Islet of Langerhans (tissue), 1 donor: ENCODE measurements around the gene CCDC122.

Experiments used
- FAIRE-seq: peaks from one replicate; lab custom pipeline; 2011; peaks lifted over from hg19 to GRCh38; lab: Jason Lieb, UNC

Gene CCDC122

GRCh38 chr13:43800828-43801227 is 78.7 kb downstream of the CCDC122 start:
- no peak for FAIRE-seq

DNA sequence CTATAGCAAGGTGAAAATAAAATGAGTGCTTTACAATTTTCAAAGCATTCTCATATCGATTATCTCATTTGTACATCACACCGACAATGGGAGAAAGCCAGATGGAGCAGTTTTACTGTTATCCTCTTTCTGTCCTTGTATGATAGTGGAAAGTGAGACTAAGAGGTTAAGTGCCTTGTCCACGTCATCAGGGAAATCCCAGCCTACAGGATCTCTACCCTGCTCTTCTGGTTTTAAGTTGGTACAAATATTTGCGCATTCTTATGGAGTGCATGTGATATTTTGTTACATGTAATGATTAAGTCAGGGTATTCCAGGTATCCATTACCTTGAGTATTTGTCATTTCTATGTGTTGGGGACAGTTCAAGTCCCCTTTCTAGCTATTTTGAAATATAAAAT is 80.3 kb downstream of the CCDC122 start:
- FAIRE-seq, result no peak

DNA sequence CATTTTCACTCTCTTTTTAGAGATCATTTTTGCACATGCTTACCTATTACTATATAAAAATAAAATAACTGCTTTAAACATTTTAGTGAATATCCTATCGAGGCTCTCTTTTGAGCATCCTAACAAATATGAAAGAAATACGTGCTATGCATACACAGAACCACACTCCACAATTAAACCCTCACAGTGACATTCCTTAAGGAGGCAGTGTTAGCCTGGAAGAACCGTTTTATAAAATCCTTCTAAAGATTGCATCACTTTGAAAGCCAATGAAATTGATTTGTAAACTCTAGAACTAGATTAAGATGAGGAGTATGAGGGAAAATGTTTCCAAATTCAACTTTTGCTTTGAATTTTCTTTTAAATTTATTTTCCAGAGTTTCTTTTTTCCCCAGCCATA is 81.7 kb downstream of the CCDC122 start:
- no peak for FAIRE-seq

GRCh38 chr13:43797159-43797558 is 82.4 kb downstream of the CCDC122 start:
- FAIRE-seq, result no peak

GRCh38 chr13:43794416-43794815 is 85.1 kb downstream of the CCDC122 start:
- no peak for FAIRE-seq

DNA sequence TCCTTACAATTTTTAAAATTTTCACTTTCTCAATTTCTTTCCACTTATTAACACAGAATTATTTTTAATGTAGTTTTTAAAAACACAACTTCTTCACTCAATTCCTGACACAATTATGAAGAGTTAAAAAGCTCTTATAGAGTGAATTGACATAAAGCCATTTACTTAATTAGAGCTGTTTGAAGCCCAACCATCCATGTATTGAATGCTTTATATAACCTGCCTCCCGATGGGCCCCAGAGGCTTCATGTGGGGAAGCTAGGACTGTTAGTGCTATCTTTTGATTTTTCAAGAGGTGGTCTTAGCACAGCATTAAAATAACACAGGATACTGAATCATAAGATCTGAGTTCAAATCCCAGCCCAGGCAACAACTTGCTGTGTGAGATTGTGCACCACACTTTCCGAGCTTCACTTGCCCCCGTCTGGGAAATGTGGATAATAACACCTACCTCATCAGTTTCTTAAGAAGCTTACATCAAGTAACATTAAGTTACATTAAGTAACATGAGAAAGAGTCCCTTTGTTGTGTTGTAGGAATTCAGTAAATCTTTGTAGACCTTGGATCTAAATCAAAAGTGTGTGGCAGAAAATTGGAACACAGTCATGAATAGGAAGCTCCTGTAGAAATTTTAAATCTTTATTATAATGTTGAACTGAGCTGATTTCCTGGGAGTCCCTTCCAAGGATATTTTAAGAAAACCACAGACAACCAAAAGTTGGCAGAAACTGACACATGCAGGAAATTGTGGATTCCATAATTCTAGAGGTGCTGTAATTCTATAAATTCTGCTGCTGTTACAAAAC is 87.3 kb downstream of the CCDC122 start:
- FAIRE-seq, result no peak

DNA sequence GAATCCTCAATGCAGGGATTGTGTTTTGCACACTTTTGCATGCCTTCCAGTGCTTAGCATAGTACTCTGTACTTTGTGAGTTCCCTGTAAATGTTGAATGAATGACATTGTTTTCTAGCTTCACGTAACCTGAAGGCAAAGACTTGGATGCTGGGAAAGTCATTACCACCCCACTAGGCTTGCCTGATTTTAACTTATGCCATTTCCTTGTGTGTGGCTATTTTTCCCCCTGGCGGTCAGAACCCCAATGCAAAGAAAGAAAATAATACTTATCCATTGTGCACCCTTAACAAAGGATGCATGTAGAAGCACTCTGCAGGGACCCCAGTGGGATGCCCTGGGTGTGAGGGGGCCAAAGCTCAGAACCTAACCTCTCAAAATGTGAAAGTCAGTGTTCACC is 91.5 kb downstream of the CCDC122 start:
- no peak for FAIRE-seq

DNA sequence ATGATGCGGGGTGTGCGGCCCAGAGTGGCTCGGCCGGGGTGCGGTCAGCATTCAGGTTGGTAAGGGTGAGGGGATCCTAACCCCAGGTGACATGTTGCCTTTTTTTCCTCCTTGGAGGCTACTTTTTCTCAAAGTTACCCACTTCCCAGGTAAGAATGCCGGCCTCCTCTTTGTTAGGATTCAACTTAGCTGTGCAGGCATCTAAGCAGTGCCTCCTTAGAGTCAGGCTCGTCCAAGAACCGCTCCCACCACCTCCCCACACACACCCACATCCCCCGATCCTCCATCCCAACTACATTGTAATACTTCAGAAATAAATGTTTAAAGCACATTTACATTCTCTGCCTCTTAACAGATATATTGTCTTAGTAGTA is 92.0 kb downstream of the CCDC122 start:
- FAIRE-seq, result no peak

DNA sequence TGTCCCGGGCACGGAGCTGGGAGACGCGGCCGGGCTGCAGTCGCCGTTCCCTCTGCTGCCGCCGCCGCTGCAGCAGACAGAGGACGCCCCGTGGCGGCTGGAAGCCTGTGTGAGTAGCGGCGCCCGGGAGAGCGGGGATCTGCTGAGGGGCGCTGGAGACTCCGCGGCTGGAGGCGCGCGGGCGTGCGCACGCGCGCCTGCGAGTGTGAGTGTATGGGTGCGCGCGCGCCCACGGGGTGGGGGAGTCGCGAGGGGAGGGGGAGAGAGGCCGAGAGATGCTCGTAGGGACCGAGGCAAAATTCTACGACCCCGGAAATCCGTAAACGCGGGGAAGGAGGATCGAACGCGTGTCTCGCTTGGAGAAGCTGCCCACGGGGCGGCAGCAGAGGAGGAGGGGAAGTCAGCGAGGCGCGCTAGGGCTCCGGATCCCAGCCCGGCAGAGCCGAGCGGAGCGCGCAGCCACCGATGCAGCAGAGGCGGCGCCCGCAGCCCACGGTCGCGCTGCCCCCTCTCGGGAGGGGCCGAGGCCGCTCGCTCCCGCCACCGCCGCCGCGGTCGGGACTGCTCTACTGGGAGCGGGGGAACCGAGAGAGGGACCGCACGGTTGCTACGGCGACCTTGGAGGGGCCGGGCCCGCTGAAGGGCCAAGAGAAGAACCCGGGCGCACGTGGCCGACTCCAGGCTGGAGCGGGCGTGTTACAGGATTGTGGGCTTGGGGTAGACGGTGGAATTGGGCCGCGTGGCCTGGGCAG is 92.6 kb downstream of the CCDC122 start, which contains the start of gene ENOX1:
ENOX1 (minus strand) TSS at position 207 of the 752 bp plus-strand sequence.
- FAIRE-seq, result no peak

GRCh38 chr13:43786472-43786765 is 93.1 kb downstream of the CCDC122 start:
- FAIRE-seq, result no peak
